ENCODE data around the gene IFNG. TPM values are rescaled to one million over a fixed set of nuclear protein-coding genes. Genes with fewer than 3 reads are reported as not detected.

The IFNG gene
- total RNA-seq: not detected in 2 replicates

DNA sequence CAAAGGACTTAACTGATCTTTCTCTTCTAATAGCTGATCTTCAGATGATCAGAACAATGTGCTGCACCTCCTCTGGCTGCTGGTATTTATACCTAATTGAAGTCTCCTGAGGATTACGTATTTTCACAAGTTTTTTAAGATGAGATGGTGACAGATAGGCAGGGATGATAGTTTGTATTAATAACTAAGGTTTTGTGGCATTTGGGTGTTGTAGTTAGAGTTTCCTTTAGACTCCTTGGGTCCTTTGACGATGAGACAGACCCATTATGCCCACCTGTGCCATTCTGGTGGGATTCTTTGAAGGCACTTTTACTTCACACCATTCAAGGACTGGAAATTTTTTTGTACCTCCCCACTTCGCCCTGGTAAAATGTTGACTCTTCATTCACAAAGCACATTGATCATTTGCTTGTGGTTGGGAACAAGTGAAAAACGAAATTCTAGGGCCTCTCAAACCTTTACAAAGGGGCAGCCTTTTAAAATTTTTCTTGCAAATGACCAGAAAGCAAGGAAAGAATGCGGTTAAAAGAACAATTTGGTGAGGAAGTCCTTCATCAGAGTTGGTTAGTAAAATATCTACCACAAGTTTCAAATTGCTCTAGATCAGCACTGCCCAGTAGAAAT, at the start of gene IFNG:
TSS of gene IFNG (minus strand) at position 60 of the 624 bp plus-strand sequence. CDS start 125 bp downstream, outside the sequence.

Other genes with a start within 250 kb of the IFNG start
- gene IFNG-AS1, start 170.3 kb downstream of the IFNG start, total RNA-seq: not detected in 2 replicates
- not detected in 2 replicates for gene IL26, start 66.1 kb upstream of the IFNG start, total RNA-seq
- gene IL22, start 93.9 kb upstream of the IFNG start, total RNA-seq: not detected in 2 replicates
- 9.6 and 16.3 TPM in 2 replicates for gene MDM1, start 172.6 kb upstream of the IFNG start, total RNA-seq